Measurements from ENCODE around the gene ATP2B2.

ATP2B2 gene

DNA sequence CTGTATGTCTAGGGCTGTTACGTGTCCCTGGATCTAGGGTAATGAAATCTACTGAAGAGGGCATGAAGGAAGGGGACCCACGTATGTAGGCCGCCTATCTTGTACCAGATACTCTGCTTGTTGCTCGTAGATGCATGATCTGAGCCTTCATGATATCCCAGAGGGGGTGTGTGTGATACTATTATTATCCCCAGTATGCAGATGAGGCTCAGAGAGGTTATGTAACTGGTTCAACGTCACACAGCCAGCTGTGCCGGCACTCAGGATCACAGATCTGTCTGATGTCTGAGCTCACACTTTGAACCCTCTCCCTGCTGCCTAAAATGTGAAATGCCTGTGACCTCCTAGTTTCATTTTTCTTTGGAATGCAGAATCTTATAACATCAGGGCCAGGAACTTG is 148.3 kb downstream of the ATP2B2 start:
- DNase-seq = no peak

DNA sequence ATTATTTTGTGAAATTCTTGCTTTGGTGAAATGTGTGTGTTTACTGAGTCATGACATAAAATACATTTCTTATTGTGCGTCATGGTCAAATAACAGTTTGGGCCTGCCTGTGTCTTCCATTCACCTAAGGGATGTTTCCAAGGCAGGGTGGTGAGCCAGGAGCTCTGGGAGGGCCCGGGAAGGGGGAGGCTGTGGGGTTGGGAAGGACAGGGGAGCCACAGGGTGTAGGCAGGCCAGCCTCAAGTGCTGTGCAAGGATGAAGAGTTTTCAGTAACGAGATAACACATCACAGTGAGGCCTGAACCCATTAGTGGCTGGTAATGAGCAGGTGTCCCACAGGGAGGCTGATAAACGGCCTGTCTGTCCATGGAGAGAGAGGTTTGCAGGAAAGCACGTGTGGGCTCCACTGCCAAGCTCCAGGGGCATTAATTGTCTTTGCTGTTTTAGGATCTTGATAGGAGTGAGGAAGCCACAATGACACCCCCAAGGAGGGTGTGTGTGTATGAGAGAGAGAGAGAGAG is 148.9 kb downstream of the ATP2B2 start:
- DNase-seq = no peak

- DNase-seq = no peak
These were observed 150.9 kb downstream of the ATP2B2 start for GRCh38 chr3:10354361-10355015.

GRCh38 chr3:10353661-10354360 is 151.6 kb downstream of the ATP2B2 start:
- no peak for DNase-seq

DNA sequence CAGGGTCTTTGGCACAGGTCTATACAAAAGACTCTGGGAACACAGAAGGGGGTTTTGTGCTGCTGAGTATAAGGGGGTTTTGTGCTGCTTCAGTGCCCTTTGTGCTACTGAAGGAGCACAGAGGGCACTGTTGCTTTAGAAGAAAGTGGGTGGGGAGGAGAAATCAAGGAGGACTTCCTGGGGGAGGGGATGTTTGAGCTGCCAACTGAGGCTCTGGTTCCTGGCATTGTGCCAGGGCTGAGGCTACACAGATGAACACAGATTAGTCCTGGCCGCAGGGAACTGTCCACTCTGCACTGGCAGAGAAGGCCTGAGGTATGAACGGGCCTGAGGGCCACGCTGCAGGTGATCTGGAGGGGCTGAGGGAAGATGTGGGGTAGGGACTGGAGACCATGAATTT is 152.2 kb downstream of the ATP2B2 start:
- no peak for DNase-seq

GRCh38 chr3:10352146-10352911 is 153.1 kb downstream of the ATP2B2 start:
- DNase-seq = no peak

DNA sequence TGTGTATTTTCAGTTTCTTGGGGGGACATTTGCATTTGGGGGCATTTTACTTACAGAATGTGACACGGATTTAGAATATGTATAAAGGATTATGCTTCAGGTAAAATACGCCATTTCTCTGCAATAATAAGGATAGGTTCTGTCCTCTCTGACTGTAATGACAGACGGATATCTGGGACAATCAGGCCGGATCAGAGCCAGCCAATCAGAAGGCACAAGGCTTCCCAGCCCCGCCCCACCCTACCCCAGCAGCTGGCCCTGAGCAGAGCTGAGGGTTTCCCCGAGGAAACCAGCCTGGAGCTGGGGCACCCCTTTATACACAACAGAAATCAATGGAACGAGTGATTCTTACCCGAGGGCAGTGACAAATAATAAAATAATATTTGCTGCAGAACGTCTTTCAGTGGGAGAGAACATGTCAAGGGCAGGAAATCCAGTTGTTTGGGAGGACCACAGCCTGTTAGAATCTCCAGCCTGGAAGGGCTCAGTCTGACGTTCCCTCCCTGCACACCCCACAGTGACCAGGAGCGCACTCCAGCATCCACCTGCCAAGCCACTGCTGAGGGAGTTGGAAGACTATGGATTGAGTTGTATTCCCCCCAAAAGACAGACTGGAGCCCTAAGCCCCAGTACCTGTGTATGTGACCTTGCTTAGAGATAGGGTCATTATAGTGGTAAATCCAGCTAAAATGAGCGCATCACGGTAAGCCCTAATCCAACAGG is 154.2 kb downstream of the ATP2B2 start:
- DNase-seq = no peak

- DNase-seq = no peak
These were observed 154.9 kb downstream of the ATP2B2 start for GRCh38 chr3:10350324-10350985.

DNA sequence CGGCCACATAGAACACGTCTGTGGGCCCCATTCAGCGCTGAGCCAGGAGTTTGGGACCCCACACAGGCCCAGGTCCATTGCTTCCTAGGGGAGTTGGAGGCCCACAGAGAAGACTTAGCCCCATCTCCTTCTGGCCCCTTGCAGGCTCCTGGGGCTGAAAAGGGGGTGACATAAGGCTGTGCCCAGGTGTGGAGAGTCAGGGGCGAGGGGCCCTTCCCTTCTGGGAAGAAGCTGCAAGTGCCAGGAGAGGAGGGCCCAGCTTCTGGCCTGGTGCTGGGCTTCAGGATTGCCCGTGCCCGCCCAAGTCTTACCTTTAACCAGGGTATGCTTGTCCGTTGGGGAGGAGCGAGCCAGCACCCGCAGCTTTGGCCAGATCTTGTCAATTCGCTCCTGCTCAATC is 155.6 kb downstream of the ATP2B2 start:
- no peak for DNase-seq

GRCh38 chr3:10348404-10348721 is 157.0 kb downstream of the ATP2B2 start:
- DNase-seq = no peak

DNA sequence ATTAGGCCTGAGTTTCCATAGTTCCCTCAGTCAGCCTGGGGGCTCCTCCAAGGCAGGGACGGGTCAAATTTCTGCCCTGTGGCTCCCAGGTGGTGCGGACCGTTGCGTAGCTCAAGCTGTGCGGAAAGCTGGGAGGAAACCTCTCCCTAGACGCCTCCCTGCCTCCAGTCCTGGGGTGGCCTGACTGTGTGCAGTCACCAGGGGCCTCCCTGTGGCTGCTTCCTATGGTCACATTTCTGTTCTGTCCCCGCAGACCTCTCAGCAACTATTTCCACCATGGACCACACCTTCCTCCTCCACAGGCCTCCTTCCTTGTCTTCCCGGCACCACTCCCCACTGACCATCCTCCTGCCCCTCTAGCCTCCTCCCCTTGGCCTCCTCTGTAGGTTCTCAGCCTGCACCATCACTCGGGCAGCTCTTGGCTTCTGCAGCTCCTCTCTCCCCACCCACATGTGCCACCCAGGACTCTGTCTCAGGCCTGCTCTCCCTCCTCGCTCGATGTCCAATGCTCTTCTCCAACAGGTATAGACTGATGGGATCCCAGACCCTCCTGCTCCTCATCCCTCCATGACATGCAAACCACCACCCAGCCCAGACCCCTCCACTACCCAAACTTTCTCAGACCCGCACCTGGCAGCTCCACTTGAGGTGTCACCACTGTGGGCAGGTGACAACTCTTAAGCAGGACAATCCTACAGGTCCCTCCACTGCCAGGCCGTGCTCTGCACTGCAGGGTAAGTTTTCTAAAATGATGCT is 157.6 kb downstream of the ATP2B2 start:
- DNase-seq = no peak

DNA sequence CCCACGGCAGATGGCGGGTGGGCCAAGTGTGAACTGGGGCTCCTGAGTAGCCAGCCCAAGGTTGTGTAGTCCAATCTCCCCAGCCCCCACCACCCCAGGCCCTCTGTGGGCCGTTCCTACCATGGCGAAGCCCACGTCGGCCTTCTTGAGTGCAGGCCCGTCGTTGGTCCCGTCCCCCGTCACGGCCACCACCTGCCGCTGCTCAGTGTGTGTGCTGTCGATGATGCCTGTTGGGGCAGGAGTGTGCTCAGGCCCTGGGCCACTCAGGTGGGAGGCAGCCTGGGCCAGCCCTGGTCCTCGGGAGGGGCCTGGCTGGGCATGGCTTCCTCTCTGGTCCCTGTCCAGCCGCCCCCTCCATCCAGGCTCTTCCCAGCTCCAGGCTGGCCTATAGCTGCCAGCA is 159.5 kb downstream of the ATP2B2 start:
- DNase-seq = no peak

GRCh38 chr3:10344944-10345575 is 160.3 kb downstream of the ATP2B2 start:
- DNase-seq = no peak

GRCh38 chr3:10344147-10344943 is 161.0 kb downstream of the ATP2B2 start:
- peak; percentile 66 to 71 for DNase-seq

DNA sequence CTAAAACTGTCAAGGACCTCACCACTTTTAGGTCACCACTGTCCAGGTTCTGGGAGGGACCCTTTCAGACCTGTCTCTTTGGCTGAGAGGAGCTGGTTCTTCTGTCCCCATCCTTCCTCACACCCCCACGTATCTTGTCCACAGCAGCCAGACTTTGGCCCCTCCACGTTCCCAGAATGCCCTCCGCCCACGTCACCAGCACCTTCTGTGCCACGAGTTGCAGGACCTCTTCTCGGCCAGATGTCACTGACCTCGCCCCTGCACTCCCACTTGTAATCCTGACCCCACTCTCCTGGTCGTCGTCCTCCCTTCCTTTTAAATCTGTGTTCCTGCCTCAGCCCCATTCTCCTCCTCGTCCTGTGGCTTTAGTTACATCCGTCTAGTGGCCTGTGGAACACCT is 161.9 kb downstream of the ATP2B2 start:
- DNase-seq = no peak

DNA sequence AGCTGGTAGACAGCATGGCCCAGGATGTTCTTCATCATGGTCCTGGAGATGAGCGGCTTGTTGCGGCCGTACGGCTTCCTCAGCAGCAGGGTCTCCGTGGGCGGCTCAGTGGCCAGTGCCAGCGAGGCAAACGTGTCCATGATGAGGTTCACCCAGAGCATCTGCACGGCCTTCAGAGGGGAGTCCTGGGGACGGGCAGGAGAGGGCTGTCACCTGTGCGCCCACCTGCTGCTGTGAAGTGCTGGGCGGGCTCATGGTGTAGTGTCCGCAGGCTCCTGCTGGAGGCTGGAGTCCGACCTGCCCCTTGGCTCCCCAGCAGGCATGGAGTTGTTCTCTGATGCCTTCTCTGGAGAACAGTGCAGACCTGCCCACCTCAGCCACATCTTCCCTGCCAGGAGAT is 162.6 kb downstream of the ATP2B2 start:
- DNase-seq = no peak

- no peak for DNase-seq
These were observed 163.4 kb downstream of the ATP2B2 start for GRCh38 chr3:10341901-10342398.

DNA sequence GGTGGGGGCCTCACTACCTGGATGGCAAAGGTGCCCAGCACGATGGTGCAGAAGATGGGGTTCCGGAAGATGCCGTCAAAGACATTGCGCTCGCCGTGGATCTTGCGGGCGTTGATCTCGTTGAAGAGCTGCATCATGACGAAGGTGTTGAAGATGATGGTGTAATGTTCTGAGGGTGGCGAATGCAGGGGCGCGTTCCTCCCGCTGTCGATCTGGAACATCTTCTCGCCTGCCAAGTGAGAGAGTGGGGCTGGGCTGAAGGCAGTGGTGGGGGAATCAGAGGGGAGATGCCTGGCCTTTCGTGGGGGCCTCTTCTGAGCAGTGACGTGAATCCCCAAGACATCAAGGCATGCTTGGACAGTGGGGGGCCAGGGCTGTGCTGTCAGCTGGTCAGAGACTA is 164.9 kb downstream of the ATP2B2 start:
- no peak for DNase-seq

- DNase-seq = no peak
These were observed 165.3 kb downstream of the ATP2B2 start for GRCh38 chr3:10340046-10340445.

DNA sequence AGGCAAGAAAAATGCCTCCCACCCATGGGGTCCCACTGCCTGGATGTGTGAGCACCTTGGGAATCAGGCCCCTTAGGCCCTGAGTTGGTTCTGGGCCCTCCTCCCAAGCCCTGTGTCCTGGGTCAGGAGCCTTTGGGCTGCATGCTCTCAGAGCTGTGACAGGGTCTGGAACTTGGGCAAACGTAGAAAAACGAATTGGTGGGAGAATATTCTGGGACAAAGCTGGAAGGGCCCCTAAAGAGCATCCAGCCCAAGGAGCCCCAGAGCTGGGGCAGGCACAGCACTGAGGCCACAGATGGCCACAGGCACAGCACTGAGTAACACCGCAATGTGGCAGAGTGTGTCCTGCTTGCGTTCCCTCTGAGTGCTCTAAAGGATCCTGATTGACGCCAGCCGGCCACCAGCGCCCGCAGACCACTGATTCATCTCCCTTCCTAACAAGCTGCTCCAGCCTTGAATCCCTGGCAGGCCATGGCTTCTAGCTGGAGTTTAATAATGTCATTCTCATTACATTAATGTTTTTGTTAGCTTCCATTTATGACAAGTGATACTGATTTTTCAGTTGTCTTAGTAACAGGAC is 165.9 kb downstream of the ATP2B2 start:
- no peak for DNase-seq
